ENCODE measurements around the gene IRF1.

IRF1 gene

DNA sequence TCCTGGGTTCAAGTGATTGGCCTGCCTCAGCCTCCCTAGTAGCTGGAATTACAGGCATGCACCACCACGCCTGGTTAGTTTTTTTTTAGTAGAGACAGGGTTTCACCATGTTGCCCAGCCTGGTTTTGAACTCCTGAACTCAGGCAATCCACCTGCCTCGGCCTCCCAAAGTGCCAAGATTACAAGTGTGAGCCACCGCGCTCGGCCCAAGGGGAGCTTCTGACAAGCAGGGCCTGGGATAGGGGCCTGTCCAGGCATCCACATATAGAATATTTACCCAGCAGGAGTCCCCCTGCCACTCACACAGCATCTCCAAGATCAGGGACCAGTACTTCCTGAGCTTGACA, 10.1 kb downstream of the IRF1 start:
- in situ Hi-C loops (cut with HindIII; ENCODE audit: low pct_unique_long_range_greater_than_20kb, low sequenced_read_pairs) = no loop called here
- TF ChIP-seq JUND (IDR thresholded peaks at IDR 0.05; ENCODE audit: low read depth) = no peak
- DNase-seq (ENCODE audit: low read depth in 1 of 2, low spot score in 1 of 2) = no peak

DNA sequence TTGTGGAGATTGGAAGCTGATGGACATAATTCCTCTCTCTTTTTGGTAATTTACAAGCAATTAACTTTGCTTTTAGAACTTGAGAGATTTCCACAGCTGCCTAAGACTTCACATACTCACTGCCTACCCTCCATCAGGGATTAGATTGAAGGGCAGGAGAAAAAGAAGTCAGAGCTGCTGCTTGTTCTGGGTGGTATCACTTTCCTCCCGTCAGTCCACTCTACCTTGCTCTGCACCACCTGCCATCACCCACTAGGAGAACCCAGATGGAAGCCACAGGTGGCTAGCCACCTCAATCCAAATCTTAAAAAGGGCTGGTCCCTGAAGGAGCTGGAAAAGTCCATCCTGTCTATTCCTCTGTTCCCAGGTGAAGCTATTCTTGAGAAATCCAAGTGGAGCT, 10.5 kb downstream of the IRF1 start:
- in situ Hi-C loops (cut with HindIII; ENCODE audit: low pct_unique_long_range_greater_than_20kb, low sequenced_read_pairs) = no loop called here
- TF ChIP-seq JUND (IDR thresholded peaks at IDR 0.05; ENCODE audit: low read depth) = no peak
- DNase-seq (ENCODE audit: low read depth in 1 of 2, low spot score in 1 of 2) = no peak

DNA sequence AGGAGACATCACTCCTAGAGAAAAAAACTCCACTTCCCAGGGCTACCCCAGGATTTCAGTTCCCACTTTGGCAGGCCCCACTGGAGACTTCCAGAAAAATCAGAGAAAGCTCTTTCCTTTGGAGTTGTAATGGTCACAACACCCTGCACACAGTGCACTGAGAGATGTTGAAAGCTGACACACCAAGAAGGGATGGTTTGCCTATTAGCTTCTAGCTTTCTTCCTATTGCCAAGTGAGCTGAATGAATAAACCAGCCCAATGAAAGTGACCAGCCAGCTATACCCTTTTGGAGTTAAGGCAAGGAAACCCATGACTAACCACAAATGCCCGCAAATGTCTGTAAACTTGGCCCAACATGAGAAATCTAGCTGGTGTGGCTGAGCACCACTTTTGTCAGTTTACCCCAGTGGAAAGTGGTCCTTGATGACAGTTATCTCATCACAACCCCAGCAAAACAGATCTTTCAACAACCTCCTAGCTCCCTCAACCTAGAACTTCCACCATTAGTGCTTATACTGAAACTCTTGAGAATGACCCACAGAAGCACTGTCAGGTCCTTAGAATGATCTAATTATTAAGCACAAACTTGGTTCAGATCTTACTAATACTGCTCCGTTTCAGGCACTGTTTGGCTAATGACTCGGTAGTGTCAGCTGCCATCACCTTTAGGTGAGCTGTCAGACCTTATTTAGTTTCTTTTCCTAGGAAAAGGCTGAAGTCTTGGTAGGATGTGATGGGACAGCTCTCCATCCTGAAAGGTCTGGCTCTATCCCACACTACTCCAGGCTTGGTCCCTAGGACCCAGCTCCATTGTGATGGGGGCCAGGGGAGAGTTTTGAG, 11.2 kb downstream of the IRF1 start:
- DNase-seq (ENCODE audit: low read depth in 1 of 2, low spot score in 1 of 2) = no peak
- TF ChIP-seq JUND (IDR thresholded peaks at IDR 0.05; ENCODE audit: low read depth) = no peak
- in situ Hi-C loops (cut with HindIII; ENCODE audit: low pct_unique_long_range_greater_than_20kb, low sequenced_read_pairs) = no loop called here

DNA sequence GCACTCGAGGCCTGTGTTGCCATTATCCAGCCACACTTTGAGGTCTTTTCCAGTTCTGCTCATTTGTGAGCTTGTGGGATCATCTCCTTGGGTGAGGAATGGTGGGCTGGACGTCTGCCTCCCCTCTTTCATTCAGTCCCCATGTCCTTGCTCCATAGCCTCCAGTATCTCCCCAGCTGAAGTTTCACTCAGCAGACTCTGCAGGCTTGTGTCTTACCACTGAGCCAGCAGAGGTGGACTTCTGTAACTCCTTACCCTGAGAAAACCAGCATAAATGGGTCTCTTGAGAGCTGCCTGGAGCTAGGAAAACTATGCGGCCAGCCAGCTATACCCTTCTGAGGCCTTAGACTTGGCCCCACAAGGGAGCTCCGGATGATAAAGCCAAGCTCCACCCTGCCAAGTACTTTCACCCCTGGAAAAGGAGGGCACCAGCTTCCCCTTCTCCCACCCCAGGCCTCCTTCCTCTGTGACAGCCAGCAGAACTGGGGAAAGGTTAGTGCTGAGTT, 12.2 kb downstream of the IRF1 start:
- in situ Hi-C loops (cut with HindIII; ENCODE audit: low pct_unique_long_range_greater_than_20kb, low sequenced_read_pairs) = no loop called here
- DNase-seq (ENCODE audit: low read depth in 1 of 2, low spot score in 1 of 2) = no peak
- TF ChIP-seq JUND (IDR thresholded peaks at IDR 0.05; ENCODE audit: low read depth) = no peak

DNA sequence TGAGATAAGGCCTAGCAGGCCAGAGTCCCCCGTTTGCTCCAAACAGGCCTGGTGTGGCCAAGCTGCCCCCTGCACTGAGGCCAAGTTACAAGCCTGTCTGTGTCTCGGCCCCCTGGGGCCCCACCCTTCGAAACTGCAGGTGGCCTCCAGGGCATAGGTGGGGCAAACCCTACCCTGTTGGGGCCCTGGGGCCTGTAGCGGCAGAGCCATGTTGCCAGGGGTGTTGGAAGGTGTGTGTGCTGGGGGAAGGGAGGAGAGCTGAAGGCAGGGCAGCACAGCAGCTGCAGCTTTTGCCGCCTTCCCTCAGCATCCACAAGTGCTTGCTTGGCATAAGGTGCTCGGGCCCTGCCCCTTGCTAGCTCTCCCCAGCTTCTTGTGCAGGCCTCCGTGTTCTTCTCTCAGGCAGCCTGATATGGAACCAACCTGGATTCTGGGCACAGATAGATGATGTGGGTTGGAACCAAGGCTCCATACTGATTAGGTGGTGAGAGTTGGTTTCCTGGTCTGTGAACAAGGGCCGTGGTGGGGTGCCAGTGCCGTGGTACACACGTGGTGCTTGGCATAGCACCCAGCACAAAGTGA, 12.7 kb downstream of the IRF1 start:
- DNase-seq (ENCODE audit: low read depth in 1 of 2, low spot score in 1 of 2) = no peak
- TF ChIP-seq JUND (IDR thresholded peaks at IDR 0.05; ENCODE audit: low read depth) = no peak
- in situ Hi-C loops (cut with HindIII; ENCODE audit: low pct_unique_long_range_greater_than_20kb, low sequenced_read_pairs) = no loop called here

DNA sequence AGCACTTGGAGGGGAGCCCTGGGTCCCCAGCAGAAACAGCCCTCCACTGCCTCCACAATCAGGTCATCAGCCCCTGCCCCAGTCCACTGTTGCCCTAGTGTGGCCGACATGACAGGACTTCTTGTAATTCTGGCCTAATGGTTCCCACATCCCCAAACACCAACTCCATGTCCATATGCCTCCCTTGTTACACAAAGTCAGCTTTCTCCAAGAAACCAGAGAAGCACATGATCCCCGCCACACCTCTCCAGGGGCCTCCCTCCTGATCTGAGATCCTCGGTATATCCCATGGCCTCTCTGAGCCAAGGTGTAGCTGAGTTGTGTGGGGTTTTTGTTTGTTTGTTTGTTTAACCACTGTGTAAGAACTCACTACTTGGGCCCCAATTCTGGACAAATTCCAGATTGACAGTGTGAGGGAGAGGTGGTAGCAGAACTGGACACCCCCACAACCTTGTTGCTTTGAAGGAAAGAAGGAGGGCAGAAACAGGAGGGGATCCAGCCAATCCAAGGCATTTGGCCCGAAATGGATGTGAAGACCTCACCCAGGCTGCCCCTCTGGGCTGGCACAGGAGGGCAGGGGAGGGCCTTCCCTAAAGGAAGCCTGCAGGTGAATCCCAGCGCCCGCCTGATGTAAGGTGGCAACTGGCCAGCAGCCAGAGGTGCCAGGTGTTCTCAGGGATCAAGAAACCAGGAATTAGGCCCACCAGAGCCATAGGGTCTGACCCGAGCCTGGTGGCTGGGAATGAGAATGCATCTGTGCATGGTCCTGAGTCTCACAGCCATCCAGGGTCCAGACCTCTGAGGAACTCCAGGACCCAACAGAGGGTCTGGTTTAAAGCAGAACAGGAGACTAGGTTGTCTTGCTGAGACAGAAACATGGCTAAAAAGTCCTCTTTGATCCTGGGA, 13.4 kb downstream of the IRF1 start:
- no peak for TF ChIP-seq JUND (IDR thresholded peaks at IDR 0.05; ENCODE audit: low read depth)
- in situ Hi-C loops (cut with HindIII; ENCODE audit: low pct_unique_long_range_greater_than_20kb, low sequenced_read_pairs) = no loop called here

DNA sequence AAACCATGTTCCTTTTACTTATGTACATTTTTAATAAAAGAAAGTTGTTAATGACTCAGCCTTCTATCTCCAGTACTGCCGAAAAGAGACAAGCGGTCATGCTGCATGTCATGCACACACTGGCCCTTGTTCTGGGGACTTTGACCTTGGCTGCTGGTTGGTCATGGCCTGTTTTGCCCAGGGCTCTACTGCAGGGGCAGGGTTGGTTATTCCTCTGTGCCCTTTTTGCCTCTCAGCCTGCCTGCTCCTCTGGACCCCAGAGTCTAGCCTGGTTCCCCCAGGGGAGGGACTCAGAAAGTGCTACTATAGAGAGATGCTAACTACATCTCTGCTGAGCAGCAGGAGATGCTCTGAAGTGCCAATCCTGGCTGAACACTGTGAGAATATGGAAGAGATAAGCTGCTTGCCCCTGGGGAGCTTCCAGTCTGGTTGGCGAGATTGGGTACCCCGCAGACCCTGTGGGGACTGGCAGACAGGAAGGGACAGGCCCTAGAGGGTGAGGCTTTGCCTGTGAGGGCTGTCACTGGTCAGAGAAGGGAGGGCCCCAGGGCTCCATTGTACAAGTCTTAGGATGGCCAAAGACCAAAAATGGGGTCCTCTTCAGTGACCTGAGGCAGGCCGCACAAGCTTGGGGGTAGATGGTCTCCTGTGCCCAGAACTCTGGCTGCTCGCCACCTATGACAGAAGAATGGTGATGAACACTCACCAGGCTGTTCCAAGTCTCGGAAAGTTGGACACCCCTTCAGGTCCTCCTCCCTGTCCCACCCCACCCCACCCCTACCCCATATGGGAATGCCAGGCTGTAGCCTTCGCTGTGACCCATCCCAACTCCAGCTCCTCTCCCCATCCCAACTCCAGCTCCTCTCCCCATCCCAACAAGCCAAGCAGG, 14.3 kb downstream of the IRF1 start:
- DNase-seq (ENCODE audit: low read depth in 1 of 2, low spot score in 1 of 2) = no peak
- in situ Hi-C loops (cut with HindIII; ENCODE audit: low pct_unique_long_range_greater_than_20kb, low sequenced_read_pairs) = no loop called here
- no peak for TF ChIP-seq JUND (IDR thresholded peaks at IDR 0.05; ENCODE audit: low read depth)

More for the DNA sequence above, 13.4 kb downstream of the IRF1 start:
- no peak for DNase-seq (ENCODE audit: low read depth in 1 of 2, low spot score in 1 of 2)

DNA sequence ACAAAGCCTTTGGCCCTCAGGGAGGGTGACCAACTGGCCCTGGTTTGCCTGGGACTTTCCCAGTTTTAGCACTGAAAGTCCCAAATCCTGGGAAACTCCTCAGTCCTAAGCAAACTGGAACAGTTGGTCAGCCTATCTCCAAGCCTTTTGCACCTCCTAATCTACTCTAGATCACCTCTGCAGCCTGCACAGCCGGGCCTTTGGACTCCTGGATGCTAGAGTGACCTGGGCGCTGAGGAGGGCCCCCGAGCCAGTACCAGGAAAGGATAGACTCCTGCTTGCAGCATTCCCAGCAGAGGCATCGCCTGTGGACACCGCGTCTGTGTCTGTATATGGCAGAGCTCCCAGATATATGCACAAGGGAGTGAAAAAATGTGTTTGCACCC, 15.1 kb downstream of the IRF1 start:
- TF ChIP-seq JUND (IDR thresholded peaks at IDR 0.05; ENCODE audit: low read depth) = no peak
- in situ Hi-C loops (cut with HindIII; ENCODE audit: low pct_unique_long_range_greater_than_20kb, low sequenced_read_pairs) = no loop called here

DNA sequence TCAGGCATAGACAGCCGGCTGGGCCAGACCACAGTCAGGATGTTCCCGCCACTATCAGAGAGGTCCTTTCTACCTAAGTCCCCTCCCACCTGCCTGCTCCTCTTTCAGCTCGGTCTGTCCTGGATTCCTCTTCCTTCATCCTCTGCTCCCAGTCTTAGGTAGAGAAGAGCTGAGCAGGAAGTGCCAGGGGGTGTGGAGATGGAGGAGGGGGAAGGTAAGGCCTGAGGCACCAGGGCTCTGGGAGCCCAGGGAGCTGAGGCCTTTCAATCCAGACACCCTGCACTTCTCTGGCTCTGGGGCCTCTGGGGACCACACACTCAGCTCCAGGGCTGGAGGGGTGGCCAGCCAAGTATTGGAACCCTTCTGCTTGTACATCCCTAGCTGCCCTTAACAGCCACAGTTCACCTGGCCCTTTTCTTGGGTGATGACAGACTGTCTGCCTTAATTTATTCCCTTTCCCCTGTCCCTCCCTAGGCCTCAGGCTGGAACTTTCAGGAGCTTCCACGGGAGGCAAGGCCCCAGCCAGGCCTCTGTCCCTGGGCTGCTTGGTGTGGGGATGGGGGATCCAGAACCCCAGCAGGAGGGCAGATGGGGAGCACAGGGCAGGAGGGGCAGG, 15.6 kb downstream of the IRF1 start:
- in situ Hi-C loops (cut with HindIII; ENCODE audit: low pct_unique_long_range_greater_than_20kb, low sequenced_read_pairs) = no loop called here
- no peak for DNase-seq (ENCODE audit: low read depth in 1 of 2, low spot score in 1 of 2)
- TF ChIP-seq JUND (IDR thresholded peaks at IDR 0.05; ENCODE audit: low read depth) = no peak

More for the DNA sequence above, 15.1 kb downstream of the IRF1 start:
- DNase-seq (ENCODE audit: low read depth in 1 of 2, low spot score in 1 of 2) = no peak

DNA sequence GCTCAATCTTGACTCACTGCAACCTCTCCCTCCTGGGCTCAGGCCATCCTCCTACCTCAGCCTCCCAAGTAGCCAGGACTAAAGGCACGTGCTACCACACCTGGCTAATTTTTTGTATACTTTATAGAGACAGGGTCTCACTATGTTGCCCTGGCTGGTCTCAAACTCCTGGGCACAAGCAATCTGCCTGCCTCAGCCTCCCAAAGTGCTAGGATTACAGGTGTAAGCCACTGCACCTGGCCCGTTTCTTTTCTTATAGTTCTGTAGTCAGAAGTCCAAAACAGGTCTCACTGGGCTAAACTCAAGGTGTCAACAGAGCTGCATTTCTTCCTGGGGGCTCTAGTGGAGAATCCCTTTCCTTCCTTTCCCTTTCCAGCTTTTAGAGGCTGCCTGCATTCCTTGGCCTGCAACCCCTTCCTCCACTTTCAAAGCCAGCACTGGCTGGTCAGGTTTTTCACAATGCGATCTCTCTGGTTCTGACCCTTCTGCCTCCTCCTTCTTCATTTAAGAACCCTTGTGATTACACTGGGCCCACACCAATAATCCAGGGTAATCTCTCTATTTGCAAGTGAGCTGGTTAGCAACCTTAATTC, 16.3 kb downstream of the IRF1 start:
- in situ Hi-C loops (cut with HindIII; ENCODE audit: low pct_unique_long_range_greater_than_20kb, low sequenced_read_pairs) = no loop called here
- TF ChIP-seq JUND (IDR thresholded peaks at IDR 0.05; ENCODE audit: low read depth) = no peak
- DNase-seq (ENCODE audit: low read depth in 1 of 2, low spot score in 1 of 2) = no peak

DNA sequence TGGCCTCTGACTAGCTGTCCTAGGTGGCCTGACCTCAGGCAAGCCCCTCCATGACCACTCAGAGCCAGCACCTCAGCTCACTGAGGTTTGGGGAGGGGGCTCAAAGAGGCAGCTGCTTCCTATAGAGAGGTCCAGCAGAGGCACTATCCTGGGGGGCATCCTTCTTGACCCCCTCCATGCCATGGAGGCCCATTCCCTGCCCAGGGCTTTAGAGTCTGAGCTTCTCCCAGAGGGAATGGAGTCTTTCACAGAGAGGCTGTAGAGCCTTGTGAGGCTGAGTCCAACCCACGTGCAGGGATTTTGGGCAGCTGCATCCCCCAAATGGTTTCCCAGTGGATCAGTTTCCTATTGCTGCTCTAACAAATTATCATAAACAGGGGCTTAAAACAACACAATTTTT, 16.9 kb downstream of the IRF1 start:
- TF ChIP-seq JUND (IDR thresholded peaks at IDR 0.05; ENCODE audit: low read depth) = no peak
- DNase-seq (ENCODE audit: low read depth in 1 of 2, low spot score in 1 of 2) = no peak
- in situ Hi-C loops (cut with HindIII; ENCODE audit: low pct_unique_long_range_greater_than_20kb, low sequenced_read_pairs) = no loop called here

All from T47D (cell line).